Stimulated activated CD8-positive, alpha-beta memory T cell treated with anti-CD3 and anti-CD28 coated beads, Interleukin-15, amount 100 ng/mL, for 1 hour (primary cell): ENCODE results near the gene RNF113B.

Experiments
- DNase-seq: peaks from one replicate; pipeline ENCODE4 v3.0.0-alpha.2; 2020; ENCODE audit warnings: low read depth

RNF113B gene

DNA sequence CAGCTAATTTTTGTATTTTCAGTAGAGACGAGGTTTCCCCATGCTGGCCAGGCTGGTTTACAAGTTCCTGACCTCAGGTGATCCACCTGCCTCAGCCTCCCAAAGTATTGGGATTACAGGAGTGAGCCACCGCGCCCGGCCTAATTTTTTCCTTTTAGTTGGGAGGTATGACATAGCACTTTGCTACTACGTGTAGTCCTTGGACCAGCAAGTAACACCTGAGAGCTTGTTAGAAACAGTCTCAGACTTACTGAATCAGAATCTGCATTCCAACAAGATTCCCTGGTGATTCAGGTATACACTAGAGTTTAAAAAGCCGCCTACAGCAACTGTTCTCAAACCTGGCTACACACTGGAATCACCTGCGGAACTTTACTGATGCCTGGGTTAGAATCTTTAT lies 36.0 kb downstream of the RNF113B start:
- DNase-seq: no peak

DNA sequence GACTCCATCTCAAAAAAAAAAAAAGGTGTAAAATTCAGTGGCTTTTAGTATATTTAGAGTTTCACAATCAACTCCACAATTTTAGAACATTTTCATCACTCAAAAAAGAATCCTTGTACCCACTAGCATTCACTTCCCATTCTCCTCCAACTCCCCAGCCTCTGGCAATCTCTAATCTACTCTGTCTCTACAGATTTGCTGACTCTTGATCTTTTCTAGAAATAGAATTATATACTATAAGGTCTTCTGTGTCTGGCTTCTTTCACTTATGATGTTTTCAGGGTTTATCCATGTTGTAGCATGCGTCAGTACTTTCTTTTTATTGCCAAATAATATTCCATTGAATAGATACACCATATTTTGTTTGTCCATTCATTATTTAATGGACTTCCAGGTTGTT lies 42.2 kb downstream of the RNF113B start:
- DNase-seq: no peak

GRCh38 chr13:98133946-98134345 lies 43.1 kb downstream of the RNF113B start:
- no peak for DNase-seq

- no peak for DNase-seq
Observed at GRCh38 chr13:98129059-98129746, 47.9 kb downstream of the RNF113B start.
